Lung (tissue), 12 donors: ENCODE data around the gene METRNL. TPM values are rescaled to one million over a fixed set of nuclear protein-coding genes. Genes with fewer than 3 reads are reported as not detected.

Experiments used
- ATAC-seq: fragments of 200-7000 bp; cut with Tn5 transposase; one replicate; pipeline ENCODE4 v1.9.1; 2020; ENCODE audit warnings: moderate number of reproducible peaks; ENCODE audit not compliant: insufficient read depth, low FRiP score
- DNase-seq, 3 donors: peaks; one replicate each; pipeline ENCODE4 v3.0.0-alpha.2; 2013 to 2017
- H3K27ac ChIP-seq, 2 donors: one replicate each; pipeline ENCODE4 v1.5.1; 2013; ENCODE audit warnings: mild to moderate bottlenecking in 2 of 2, moderate library complexity in 2 of 2, control low read depth in 1 of 2, inconsistent platforms in 1 of 2, low read depth in 1 of 2, low read length in 1 of 2
- H3K27me3 ChIP-seq, 3 donors: one replicate each; pipeline ENCODE4 v1.5.1; 2013; ENCODE audit warnings: low read length in 2 of 3; ENCODE audit not compliant: control insufficient read depth in 3 of 3, insufficient read depth in 3 of 3
- H3K36me3 ChIP-seq, 4 donors: one replicate each; pipeline ENCODE4 v1.5.1; 2013; ENCODE audit warnings: low read length in 4 of 4, mild to moderate bottlenecking in 1 of 4, moderate library complexity in 1 of 4; ENCODE audit not compliant: control insufficient read depth in 4 of 4, insufficient read depth in 4 of 4
- H3K4me1 ChIP-seq, 5 donors: one replicate each; pipeline ENCODE4 v1.5.1; 2013; ENCODE audit warnings: low read length in 5 of 5, mild to moderate bottlenecking in 2 of 5, moderate library complexity in 1 of 5; ENCODE audit not compliant: control insufficient read depth in 5 of 5, insufficient read depth in 5 of 5
- H3K4me3 ChIP-seq: one replicate; pipeline ENCODE4 v1.5.1; 2013; ENCODE audit warnings: mild to moderate bottlenecking, control low read depth, moderate library complexity
- H3K9ac ChIP-seq, 2 donors: one replicate each; pipeline ENCODE4 v1.5.1; 2013; ENCODE audit warnings: low read length in 2 of 2, control low read depth in 1 of 2; ENCODE audit not compliant: insufficient read depth in 1 of 2
- H3K9me3 ChIP-seq, 4 donors: one replicate each; pipeline ENCODE4 v1.5.1; 2013; ENCODE audit warnings: low read length in 3 of 4, mild to moderate bottlenecking in 1 of 4, moderate library complexity in 1 of 4; ENCODE audit not compliant: control insufficient read depth in 4 of 4, insufficient read depth in 3 of 4
- WGBS, 2 donors: extraction: QIAGEN DNeasy Blood & Tissue Kit; methylation state at CpG; one replicate each; pipeline ENCODE4 v1.1.7; 2013; 5-methylcytosine and 5-hydroxymethylcytosine counted together
- polyA plus RNA-seq, 2 donors: library from polyadenylated mRNA; stranded (reverse); fragments of 200-250 nt; gene quantifications; one replicate each; pipeline ENCODE4 v1.2.1, GENCODE V29; 2013
- total RNA-seq, 2 donors: library from RNA; depleted of rRNA in 1 of 2; stranded (reverse); fragments of >200 nt in 1 of 2; gene quantifications; one replicate each; pipeline ENCODE4 v1.2.1, GENCODE V29; 2014 to 2021
- TF ChIP-seq, protein P1 (sequence below): IDR thresholded peaks from 2 replicates; pipeline ENCODE4 v1.5.1; 2012; ENCODE audit warnings: mild to moderate bottlenecking; ENCODE audit errors: control extremely low read depth, extremely low read depth
- donor health status: control.
- donor health status: control.
- donor health status: Bipolar disorder and iron deficiency.
- donor health status: healthy.
- donor health status: DM: yes; HTN: yes; CAD: no.

METRNL gene
- total and polyA plus RNA-seq, 4 donors = 48.2 to 181 (median 65.0) TPM

DNA sequence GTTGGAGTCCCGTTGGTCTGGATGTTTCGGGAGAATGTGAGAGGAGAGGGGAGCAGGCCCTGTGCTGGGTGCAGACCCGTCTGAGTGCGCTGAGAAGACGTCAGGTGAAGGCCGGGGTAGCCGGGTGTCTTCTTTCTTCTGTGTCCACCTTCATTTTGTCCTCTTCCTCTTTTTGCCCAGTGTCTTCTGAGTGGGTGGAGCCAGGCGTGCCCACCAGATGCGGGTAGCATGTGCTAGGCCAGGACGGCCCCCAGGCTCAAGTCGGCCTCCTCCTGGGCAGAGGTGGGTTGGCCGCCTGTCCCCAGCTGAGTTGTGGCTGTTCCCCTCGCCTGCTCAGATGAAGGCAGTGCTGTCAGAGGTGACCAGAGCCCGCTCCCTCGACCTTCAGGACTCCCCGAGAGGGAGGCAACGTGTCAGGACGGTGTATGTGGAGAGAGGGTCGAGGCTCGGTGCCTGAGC is 3.5 kb downstream of the METRNL start:
- H3K9me3 ChIP-seq = no peaks in the 10 kb centered on the region
- no peak for DNase-seq
- peak overlapping the region in 1 of 2 donors; percentile 65 for H3K9ac ChIP-seq
- no peak for ATAC-seq
- peaks cover 0 to 20% (median 0%) of the 10 kb centered on the region in 4 donors for H3K36me3 ChIP-seq
- H3K27ac ChIP-seq = peak overlapping the region; percentile 34 to 70
- WGBS, 2 donors = 86 to 90% methylated on average over 20 of the region's 20 CpGs
- no peak overlapping the region for H3K4me3 ChIP-seq
- H3K4me1 ChIP-seq = peaks cover 0 to 41% (median 28%) of the 10 kb centered on the region in 5 donors
- peaks cover 0 to 7% (median 0%) of the 10 kb centered on the region in 3 donors for H3K27me3 ChIP-seq
- TF ChIP-seq, protein P1, sequence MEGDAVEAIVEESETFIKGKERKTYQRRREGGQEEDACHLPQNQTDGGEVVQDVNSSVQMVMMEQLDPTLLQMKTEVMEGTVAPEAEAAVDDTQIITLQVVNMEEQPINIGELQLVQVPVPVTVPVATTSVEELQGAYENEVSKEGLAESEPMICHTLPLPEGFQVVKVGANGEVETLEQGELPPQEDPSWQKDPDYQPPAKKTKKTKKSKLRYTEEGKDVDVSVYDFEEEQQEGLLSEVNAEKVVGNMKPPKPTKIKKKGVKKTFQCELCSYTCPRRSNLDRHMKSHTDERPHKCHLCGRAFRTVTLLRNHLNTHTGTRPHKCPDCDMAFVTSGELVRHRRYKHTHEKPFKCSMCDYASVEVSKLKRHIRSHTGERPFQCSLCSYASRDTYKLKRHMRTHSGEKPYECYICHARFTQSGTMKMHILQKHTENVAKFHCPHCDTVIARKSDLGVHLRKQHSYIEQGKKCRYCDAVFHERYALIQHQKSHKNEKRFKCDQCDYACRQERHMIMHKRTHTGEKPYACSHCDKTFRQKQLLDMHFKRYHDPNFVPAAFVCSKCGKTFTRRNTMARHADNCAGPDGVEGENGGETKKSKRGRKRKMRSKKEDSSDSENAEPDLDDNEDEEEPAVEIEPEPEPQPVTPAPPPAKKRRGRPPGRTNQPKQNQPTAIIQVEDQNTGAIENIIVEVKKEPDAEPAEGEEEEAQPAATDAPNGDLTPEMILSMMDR = no peak

DNA sequence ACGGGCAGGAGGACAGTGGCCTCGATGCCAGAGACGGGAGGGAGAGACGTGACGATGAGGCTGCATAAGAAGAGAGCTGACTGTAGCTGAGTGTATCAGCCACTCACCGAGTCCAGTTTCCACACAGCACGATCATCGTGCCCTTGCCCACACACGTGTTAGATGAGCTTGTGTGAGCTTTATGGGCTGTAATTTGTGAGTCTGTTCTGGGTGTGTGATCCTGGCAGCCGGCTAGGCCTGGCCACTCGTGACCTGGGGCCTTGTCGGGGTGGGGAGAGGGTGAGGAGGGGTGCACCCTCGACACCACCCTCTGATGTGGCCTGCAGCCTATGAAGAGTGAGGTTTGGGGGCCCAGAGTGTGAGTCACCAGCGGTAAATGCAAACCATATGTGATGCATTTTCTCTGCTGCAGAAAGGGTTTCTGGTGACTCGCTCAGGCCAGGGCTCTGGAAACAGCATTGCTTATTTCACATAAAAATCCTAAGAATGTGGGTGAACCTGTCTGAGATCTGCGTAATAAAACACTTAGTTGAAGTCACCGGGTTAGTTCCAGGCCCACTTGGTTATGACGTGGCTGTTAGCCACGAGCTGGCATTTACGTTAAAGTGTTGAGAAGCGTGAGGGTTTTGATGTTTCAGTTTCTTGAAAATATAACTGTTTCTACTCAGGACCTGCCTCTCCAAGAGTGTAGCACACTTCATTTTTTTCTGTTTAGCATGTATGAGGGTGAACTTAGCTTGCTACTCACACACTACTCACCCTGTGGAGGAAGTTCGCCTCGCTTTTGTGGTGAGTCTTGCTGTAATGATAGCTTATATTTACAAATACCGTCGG is 4.2 kb downstream of the METRNL start:
- Histone ChIP-seq H3K36me3 (peaks cover 0 to 22% (median 0%) of the 10 kb centered on the region in 4 donors), H3K4me3 (no peak overlapping the region), H3K27ac (peak overlapping the region; percentile 34 to 72), H3K27me3 (peaks cover 0 to under 1% (median 0%) of the 10 kb centered on the region in 3 donors), H3K4me1 (peaks cover 0 to 39% (median 25%) of the 10 kb centered on the region in 5 donors), H3K9ac (peak overlapping the region in 1 of 2 donors; percentile 65), H3K9me3 (no peaks in the 10 kb centered on the region)
- peak; percentile 68 to 83 (median 72) for DNase-seq
- WGBS, 2 donors = 50 to 56% methylated on average over 25 of the region's 25 CpGs
- TF ChIP-seq, protein P1 = no peak
- no peak for ATAC-seq

DNA sequence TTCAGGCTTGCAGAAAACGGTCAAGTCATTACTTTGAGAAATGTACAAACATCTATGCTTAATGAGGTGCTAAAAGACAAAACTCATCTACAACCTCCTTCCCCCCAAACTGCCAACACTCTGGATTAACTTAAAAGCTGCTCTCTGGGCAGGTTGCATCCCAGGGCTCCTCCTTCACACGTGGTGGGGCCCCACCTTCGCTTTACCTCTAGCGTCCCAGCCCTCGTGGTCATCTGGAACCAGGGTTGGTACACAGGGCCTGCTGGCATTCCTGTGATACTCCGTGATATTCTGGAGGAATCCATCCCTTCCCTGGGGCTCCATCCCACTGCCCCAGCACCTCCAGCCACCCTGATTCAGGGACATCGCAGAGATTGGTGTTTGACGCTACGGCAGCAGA is 4.8 kb downstream of the METRNL start:
- no peak for ATAC-seq
- Histone ChIP-seq H3K36me3 (peaks cover 0 to 23% (median 0%) of the 10 kb centered on the region in 4 donors), H3K9me3 (no peaks in the 10 kb centered on the region), H3K9ac (no peak overlapping the region), H3K27ac (peak overlapping the region in 1 of 2 donors; percentile 72), H3K4me3 (no peak overlapping the region), H3K4me1 (peaks cover 0 to 39% (median 25%) of the 10 kb centered on the region in 5 donors), H3K27me3 (no peaks in the 10 kb centered on the region)
- no peak for DNase-seq
- TF ChIP-seq, protein P1 = no peak
- 58 to 59% methylated on average over 9 of the region's 9 CpGs for WGBS, 2 donors
